GM23338 (cell line): Measurements from ENCODE around the gene OR5H2.

Source experiments
- CREB1 ChIP-seq: fragments of 250-450 bp; sonication (Bioruptor Pico); IDR thresholded peaks from 2 replicates; pipeline ENCODE4 v1.5.0; 2020; ENCODE audit warnings: low read depth, mild to moderate bottlenecking, moderate library complexity
- CTCF ChIP-seq, 2 experiments: fragments of 200-600 bp in 1 of 2; sonication (generic) in 1 of 2; conservative IDR thresholded peaks; 2 replicates each; pipeline versions ENCODE4 v1.5.1 to v1.6.1; 2016 to 2017; ENCODE audit warnings: antibody characterized with exemption in 2 of 2, low read depth in 2 of 2, mild to moderate bottlenecking in 2 of 2, moderate library complexity in 1 of 2
- ETS1 ChIP-seq: IDR thresholded peaks from 2 replicates; pipeline ENCODE4 v1.6.1; 2016; ENCODE audit warnings: antibody characterized with exemption
- EZH2 ChIP-seq: fragments of 200-600 bp; sonication (generic); IDR thresholded peaks from one replicate; pipeline ENCODE4 v1.8.0; 2017; ENCODE audit warnings: antibody characterized with exemption, mild to moderate bottlenecking, low read depth; ENCODE audit not compliant: unreplicated experiment
- EZH2phosphoT487 ChIP-seq: fragments of 200-600 bp; sonication (generic); IDR thresholded peaks from one replicate; pipeline ENCODE4 v1.8.1; 2018; ENCODE audit warnings: antibody characterized with exemption; ENCODE audit not compliant: unreplicated experiment
- POLR2AphosphoS5 ChIP-seq: IDR thresholded peaks from 2 replicates; pipeline ENCODE4 v1.6.1; 2016; ENCODE audit warnings: antibody characterized with exemption, low read depth
- ZNF114 ChIP-seq: fragments of 250-450 bp; sonication (Bioruptor Pico); IDR thresholded peaks from 2 replicates; pipeline ENCODE4 v1.5.0; 2020; ENCODE audit warnings: mild to moderate bottlenecking, moderate library complexity

GRCh38 chr3:98243843-98244242 lies 38.5 kb upstream of the OR5H2 start:
- no peak for TF ChIP-seq CTCF (conservative IDR thresholded peaks at IDR 0.05; ENCODE audit: low read depth in 2 of 2)
- no peak for TF ChIP-seq EZH2
- no peak for TF ChIP-seq ZNF114 (CRISPR knock-in tag)
- no peak for TF ChIP-seq POLR2AphosphoS5
- no peak for TF ChIP-seq CREB1 (CRISPR knock-in tag)
- no peak for TF ChIP-seq ETS1
- no peak for TF ChIP-seq EZH2phosphoT487
